GM20431 (cell line): Measurements from ENCODE around the gene ZBTB39.
"Not testable (repeated sequence)": the region's sequence is repeated elsewhere in the genome, so short reads cannot be mapped to it uniquely, and the experiment has no call there.

Experiments used
- in situ Hi-C: fragments of 300-500 bp; cut with MseI, MboI; formaldehyde crosslinking; loops from one replicate; pipeline ENCODE4 v1.15.0; 2020; ENCODE audit warnings: low sequenced_read_pairs; ENCODE audit not compliant: unreplicated experiment

The ZBTB39 gene, protein sequence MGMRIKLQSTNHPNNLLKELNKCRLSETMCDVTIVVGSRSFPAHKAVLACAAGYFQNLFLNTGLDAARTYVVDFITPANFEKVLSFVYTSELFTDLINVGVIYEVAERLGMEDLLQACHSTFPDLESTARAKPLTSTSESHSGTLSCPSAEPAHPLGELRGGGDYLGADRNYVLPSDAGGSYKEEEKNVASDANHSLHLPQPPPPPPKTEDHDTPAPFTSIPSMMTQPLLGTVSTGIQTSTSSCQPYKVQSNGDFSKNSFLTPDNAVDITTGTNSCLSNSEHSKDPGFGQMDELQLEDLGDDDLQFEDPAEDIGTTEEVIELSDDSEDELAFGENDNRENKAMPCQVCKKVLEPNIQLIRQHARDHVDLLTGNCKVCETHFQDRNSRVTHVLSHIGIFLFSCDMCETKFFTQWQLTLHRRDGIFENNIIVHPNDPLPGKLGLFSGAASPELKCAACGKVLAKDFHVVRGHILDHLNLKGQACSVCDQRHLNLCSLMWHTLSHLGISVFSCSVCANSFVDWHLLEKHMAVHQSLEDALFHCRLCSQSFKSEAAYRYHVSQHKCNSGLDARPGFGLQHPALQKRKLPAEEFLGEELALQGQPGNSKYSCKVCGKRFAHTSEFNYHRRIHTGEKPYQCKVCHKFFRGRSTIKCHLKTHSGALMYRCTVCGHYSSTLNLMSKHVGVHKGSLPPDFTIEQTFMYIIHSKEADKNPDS

DNA sequence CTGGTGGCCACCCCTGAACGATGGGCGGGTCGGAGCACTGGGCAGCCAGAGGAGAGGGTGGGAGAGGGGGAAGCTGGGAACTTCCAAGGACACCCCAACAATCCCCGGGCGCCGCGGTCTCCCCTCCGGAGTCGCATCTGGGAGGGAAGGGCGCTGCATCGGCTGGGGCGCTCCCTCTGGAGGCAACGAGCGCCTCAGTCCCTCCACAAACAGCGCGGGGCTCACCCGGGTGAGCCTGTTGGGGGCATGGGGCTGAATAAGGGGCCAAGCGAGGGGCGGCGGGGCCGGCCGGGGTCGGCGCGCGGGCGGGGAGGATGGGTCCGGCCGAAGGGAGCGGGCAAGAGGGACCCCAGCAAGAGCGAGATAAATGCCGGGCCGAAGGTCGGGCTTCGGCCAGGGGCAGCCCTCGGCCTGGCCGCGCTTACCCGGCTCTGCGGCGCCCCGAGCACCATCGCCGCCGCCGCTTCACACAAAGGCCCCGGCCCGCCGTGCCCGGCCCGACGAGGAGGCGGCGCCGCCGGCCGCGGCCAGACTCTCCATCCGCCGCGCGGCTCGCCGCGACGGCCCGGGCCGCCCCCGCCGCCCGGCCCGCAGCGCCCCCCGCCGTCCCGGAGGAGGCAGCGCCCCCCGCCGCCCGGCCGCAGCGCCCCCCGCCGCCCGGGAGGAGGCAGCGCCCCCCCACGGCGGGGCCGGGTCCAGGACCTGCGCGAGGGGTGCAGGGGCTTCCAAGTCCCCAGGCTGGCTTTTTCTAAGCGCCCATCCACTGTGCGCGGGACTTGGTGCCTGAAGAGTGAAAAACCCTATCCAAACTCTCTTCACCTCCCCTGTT, at the start of gene ZBTB39:
ZBTB39 (minus strand) TSS at position 567 of the 829 bp plus-strand sequence. CDS start 1,629 bp downstream, outside the sequence.
- in situ Hi-C loops = loop anchor here (10.0 kb wide), 1 partner anchor 241 kb away; the partner anchor contains the start of gene HSD17B6

DNA sequence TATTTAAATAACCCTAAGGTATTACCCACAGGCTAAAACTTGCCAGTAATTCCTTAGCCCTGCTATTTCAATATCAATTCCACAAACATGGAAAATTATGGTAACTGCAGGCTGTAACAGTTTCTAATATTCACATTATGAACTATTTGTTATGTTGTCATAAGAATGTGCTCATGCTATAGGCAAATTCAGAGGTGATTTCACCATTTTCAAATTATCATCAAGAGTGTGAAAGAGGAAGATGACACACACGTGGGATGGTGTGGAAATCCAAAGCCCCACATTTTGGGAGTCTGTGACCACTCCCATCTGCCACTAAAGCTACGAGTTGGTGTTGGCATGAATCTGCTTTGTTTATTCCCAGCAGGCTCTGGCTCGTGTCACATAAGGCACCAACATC, 49.5 kb upstream of the ZBTB39 start:
- in situ Hi-C loops = no loop called here

DNA sequence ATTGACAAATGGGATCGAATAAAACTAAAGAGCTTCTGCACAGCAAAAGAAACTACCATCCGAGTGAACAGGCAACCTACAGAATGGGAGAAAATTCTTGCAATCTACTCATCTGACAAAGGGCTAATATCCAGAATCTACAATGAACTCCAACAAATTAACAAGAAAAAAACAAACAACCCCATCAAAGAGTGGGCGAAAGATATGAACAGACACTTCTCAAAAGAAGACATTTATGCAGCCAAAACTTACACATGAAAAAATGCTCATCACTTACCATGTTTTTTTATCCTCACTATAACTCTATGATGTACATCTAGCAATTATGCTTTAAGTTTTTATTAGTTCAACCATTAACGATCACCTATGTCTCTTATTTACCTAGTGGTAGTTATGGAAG, 47.6 kb upstream of the ZBTB39 start:
- in situ Hi-C loops = not testable (repeated sequence)

DNA sequence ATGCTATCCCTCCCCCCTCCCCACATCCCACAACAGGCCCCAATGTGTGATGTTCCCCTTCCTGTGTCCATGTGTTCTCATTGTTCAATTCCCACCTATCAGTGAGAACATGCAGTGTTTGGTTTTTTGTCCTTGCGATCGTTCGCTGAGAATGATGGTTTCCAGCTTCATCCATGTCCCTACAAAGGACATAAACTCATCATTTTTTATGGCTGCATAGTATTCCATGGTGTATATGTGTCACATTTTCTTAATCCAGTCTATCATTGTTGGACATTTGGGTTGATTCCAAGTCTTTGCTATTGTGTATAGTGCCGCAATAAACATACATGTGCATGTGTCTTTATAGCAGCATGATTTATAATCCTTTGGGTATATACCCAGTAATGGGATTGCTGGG, 46.8 kb upstream of the ZBTB39 start:
- in situ Hi-C loops = not testable (repeated sequence)

DNA sequence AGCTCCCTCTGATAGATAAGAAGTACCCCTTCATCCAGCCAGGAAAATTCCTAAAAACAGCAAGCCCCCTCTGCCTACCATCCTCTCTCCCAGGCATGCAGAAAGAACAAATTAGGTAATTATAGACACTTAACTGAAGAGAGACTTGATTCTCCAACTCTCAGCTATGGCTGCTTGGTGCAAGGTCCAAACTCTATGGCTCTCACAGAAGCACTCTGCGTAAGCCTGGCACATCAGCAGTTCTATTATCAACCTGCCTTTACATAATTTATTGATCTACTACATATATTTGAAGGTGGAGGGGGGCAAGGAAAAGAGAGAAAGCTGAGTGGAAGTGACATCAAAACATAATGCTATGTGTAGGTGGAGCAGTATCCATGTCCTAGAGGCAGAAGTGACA, 44.7 kb upstream of the ZBTB39 start:
- in situ Hi-C loops = no loop called here

DNA sequence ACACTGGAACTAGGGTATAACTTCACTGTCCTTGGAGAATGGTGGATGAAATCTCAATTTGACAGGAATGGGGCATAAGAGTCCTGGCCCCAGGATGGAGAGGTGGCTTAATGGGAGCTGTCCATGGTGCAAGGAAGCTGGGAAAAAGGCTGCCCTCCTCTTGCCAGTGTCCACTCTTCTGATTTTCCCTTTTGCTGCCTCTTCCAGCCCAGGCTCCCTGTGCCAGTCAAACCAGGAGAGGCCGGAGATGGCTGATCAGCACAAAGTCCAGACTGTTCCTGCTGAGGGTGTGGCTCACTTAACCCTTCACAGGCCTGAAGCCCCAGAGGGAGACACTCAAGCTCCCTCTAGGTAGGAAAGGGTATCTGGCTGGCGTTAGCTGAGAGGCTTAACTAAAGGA, 43.5 kb upstream of the ZBTB39 start, which contains the start of gene MYO1A:
MYO1A (minus strand) TSS at position 240 of the 400 bp plus-strand sequence. CDS start 1,806 bp downstream, outside the sequence.
- in situ Hi-C loops = no loop called here

DNA sequence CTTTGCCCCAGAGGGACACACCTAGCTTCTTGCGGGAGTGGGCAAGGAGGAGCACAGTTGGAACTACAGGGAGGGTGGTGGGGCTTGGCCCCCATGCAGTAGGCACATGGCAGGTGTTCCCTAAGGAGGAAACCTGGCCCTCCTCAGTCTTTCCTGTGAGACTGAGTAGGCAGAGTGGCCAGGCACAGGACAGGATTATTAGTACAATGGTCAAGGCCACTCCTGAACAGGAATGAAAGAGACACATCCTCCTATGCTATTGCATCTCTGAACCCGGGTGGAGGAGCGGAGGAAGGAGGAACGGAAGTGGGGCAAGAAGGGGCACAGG, 42.7 kb upstream of the ZBTB39 start:
- in situ Hi-C loops = no loop called here

DNA sequence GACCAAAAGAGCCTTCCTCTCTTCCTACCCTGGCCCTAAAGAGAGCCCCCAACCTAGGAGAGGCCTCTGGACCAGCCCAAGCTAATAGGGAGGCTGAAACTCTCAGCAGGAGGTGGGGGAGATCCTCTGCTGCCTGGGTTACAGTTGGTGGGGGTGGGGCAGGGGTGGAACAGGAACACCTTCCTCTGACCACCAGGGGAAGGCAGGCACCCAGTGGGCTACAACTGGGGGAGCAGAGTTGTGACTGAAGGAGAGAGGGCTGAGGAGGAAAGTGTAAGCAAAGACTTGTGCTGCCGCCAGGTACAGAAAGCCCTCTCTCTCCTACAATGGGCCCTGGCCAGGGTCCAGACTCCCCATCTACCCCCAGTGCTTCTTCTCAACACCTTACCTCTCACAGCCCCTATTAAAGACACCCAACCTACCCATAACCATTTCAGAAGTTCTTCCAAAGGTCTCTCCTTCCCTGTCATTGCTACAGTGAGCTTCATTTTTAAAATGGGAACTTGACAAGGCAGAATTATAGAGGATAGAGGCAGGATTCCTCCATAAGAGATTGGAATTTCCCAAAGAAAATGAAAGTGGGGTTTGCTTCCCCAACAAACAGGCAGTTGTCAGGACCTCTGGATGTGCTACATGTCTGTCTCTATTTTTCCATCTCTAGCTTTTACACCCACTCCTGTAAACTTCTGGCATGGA, 42.2 kb upstream of the ZBTB39 start:
- in situ Hi-C loops = no loop called here

DNA sequence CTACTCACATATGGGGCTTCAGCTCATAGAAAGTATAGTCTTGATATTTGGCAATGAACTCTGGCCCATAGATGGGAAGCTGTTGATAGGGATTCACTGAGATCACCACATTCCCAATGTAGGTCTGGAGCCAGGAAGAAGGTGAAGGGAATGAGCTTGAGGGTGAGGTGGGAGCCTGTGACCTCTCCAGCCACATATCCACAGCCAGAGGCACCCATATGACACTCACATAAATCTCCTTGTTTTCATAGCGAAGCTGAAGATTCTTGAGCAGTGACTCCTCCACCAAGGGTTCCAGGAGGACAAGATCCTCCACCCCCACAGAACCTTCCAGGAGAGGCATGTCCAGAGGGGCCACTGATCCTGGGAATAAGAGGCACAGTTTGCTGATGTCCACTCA, 41.6 kb upstream of the ZBTB39 start:
- in situ Hi-C loops = no loop called here

DNA sequence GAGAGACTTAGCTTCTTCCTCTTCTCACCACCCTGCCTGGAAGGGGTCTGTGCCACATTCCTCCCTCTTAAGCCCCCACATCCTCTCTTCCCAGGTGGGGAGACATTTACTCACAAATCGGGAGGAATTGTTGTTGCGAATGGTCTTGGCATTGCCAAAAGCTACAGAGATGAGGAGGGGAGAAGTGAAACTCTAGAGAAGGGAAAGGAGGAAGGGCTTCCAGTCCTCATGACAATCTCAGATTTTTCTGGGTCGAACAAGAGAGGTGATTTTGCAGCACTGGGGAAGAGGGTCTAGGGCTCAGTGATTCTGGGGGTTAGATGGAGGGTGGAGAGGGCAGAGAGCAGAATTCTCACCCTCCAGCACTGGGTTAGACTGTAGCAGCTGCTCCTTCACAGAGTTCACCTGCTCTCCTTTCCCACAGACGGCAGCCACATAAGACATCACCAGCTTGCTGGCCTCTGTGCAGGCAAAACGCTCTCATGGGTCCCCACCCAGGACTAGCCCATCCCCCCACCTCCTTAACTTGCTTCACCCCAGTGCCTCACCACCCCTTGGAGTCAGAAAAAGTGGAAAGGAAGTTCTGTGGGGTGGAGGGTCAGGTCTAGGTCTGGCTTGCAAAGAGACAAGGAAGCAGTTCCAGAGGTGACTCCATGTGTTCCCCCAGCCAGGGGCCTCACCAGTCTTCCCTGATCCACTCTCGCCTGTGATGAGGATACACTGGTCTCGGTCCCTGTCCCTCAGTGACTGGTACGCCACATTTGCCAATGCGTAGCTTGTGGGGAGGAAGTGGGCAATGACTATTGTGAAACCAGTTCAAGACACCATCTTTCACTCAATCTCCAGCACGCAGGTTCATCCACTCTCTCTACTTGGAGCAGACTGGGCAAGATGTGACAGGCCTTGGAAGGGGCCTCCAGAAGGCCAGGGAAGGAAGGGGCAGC, 40.9 kb upstream of the ZBTB39 start:
- in situ Hi-C loops = no loop called here

DNA sequence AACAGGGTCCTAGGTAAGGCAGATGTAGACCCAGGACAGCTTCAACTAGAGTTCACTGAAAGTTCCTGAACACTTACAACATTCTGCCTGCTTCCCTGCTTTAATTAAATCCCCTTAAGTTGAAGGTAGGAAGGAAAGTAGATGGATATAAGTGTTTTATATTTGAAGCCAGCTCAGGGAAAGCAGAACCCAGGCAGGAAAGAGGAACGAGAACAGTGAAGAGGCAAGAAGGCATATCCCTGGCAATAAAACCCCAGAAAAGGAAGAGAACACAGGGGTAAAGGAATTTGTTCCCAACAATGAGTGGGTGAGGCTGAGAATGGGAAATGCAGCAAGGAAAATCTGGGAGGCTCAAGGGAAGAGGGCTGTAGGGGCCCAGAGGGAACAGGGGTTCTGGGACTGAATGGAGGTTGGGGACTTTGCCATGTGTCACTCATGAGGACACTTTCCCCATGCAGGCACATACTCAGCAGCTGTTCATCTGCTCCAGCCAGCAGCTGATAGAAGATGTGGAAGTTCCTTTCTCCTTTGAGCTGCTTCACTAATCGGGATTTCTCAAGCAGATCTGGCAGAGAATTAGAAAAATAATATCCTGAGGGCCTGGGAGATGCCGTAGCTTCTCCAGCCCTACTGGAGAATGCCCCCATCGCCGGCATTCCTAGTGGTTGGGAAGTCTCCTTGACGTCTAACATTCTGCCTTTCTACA, 39.9 kb upstream of the ZBTB39 start:
- in situ Hi-C loops = no loop called here

DNA sequence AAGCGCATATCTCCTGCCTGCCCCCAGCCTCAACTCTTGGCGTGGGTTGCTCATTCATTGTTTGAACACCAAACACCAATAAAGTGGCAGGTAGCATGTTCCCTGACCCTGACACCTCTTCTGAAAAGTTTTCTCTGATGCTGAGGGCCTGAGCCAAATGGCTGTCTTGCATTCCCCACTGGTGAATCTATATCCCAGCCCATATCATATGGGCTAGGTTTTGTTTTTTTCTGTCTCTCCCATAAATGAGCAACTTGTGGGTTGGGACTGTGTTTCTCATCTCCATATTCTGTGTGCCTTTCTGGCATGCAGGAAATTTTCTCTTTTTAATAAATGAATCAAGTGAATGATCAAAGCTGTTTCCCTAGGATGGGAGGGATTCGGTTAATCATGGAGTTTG, 38.5 kb upstream of the ZBTB39 start:
- in situ Hi-C loops = no loop called here

DNA sequence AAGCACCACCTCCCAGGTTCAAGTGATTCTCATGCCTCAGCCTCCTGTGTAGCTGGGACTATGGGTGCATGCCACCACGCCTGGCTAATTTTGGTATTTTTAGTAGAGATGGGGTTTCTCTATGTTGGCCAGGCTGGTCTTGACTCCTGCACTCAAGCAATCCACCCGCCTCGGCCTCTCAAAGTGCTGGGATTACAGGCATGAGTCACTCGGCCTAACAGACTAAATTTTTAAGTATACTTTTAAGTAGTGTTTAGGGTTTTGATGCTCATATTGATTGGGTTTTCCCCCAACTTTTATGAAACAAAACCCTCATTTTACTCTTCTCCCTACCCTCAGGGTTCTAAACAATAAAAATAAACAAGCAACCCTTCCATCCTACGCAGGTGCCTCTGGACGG, 38.1 kb upstream of the ZBTB39 start:
- in situ Hi-C loops = no loop called here

DNA sequence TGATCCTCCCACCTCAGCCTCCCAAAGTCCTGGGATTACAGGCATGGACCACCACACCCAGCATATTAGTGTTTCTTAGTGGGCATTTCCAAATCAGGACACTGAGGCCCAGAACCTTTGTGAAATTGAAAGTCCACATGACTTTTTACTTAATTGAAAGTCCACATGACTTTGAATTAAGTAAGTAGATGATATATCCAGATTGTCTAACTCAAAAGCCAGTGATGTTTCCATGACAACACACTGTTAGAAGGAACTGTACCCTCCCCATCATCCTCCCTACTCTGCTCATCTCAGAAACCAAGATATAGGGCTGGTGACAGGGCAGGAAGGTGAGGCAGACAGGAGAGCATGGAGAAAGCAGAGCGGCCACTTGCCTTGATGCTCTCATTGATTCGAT, 36.3 kb upstream of the ZBTB39 start:
- in situ Hi-C loops = no loop called here

DNA sequence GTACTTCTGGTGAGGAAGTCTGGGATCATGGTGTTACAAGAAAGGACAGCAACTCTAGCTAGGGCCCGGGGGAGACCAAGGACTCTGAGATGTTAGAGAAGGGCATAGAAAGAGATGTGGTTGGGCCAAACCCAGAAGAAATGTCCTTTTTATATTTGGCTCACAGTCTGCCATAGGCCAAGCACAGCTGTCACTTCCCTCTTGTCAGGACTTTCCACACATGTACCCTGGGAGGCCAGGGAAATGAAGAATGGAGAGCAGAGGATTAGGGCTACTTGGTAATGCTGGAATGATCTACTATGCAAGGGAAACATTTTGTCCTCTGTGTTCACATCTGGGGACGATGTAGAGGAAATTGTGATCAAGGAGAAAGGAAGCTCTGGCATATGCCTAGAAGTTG, 34.4 kb upstream of the ZBTB39 start:
- in situ Hi-C loops = no loop called here

DNA sequence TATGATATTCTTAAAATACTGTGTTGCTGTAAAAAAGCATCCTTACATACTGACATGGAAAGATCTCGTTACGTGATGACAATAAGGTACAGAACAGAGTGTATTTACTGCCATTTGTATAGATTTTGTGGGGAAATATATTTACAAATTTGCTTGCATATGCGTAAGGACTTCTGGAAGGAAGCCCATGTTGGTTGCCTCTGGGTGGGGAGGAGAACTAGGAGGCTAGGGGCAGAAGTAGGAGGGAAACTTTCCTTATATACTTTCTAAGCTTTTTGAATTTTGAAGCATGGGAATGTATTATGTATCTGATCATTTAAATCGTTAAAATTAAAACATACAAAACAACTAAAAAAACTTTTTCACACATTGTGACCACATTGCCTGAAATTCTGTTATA, 33.9 kb upstream of the ZBTB39 start:
- in situ Hi-C loops = no loop called here

DNA sequence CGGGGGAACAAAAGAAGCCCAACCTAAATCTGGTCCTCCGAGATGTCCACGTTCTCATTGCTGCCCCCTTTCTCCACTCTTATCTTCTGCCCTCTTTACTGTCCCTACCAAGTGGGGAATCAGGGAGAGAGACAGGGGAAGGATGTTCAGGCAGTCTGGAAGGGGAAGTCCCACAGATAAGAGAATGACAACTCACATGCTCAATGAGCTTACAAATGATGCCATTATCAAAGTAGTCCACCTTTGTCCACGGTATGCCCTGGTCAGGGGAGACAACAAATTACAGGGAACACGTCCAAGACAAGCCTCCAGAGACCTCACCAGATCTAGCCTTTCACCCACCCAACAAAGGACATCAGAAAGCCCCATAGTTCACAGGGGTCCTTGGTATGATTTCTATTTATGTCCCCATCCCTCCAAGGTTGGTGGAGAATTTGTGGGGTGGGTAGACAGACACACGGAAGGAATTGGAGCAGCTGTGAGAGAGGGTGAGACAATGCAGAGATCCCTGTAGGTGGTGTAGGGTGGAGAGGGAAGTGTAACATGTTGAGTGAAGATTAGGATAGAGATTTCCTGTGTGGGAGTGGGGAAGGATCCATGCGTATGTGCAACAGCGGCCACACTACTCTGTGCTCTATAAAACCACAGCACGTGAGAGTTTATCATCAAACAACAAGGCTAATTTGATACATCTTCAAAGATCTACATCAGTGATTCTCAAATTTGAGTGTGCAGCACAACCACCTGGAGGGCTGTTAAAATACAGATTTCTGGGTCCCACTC, 32.9 kb upstream of the ZBTB39 start:
- in situ Hi-C loops = no loop called here

DNA sequence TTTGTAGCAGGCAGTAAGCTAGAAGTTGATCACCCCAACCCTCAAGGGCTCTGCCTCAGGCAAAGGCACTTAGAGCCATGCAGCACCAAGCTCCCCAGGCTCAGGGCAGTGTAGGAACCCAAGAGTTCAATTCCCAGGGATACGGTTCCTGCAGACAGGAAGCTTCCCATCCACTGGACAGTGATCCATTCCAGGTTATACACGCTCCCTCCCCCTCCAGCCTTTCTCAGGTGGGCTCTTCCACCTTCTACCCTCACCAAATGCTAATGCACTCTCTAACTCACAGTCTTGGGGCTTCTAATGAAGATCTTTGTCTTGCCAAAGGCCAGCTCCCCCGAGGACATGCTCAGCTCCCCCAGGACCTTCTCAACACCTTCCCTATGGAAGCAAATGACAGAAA, 30.9 kb upstream of the ZBTB39 start:
- in situ Hi-C loops = no loop called here
